T-helper 1 cell treated with Interleukin-12 subunit alpha and Interleukin-12 subunit beta and Interleukin-4 antibody, amounts not matched to agents 30 μg/mL and 1 μg/mL, for 36 hours (primary cell): ENCODE results near the gene LCK.
"Not testable (repeated sequence)": the region's sequence is repeated elsewhere in the genome, so short reads cannot be mapped to it uniquely, and the experiment has no call there.

Source experiments
- H3K27ac Mint-ChIP-seq: one replicate; pipeline ENCODE4 v1.8.0; 2021; ENCODE audit warnings: mild to moderate bottlenecking, mixed read lengths
- H3K27me3 Mint-ChIP-seq: one replicate; pipeline ENCODE4 v1.8.0; 2021; ENCODE audit warnings: low read depth, mixed read lengths
- H3K36me3 Mint-ChIP-seq: one replicate; pipeline ENCODE4 v1.8.0; 2021; ENCODE audit warnings: low read depth, mixed read lengths
- H3K4me1 Mint-ChIP-seq: one replicate; pipeline ENCODE4 v1.8.0; 2021; ENCODE audit warnings: low read depth, mixed read lengths
- H3K4me3 Mint-ChIP-seq: one replicate; pipeline ENCODE4 v1.8.0; 2021; ENCODE audit warnings: mild to moderate bottlenecking, moderate library complexity, mixed read lengths
- H3K9me3 Mint-ChIP-seq: one replicate; pipeline ENCODE4 v1.8.0; 2021; ENCODE audit warnings: mixed read lengths

Gene LCK

DNA sequence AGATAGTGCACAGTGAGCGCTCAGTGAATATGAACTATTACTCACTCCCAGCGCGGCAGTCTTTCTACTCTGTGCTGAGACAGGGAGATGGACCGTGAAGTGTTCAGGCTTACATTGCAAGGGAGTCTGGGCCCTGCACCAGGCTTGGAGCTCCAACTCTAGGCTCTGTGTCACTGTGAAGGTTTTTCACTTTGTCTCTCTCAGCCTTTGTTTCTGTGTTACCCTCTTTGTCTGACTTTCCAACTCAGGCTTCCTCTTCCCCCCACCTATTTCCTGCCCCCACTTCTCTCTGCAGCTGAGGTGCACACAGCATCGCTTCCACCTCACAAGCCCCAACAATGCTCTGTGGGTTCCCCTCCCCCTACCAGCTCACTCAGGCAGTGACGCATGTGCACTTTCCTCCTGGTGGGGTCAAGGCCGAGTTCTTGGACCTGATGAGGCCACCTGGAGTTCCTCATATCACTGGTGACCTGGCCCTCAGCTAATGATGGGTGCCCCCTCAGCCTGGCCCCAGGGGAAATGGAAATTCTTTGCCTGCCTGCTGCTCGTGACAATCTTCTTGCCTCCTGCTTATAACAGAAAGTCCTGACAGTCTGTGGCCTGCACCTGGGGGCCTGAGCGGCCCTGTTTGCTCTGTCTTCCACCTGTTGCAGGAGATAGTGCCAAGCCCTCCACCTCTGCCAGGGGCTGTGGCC lies 1.1 kb upstream of the LCK start:
- peaks cover 49% of the 10 kb centered on the region for H3K4me1 Mint-ChIP-seq
- peaks cover 21% of the 10 kb centered on the region for H3K36me3 Mint-ChIP-seq
- H3K4me3 Mint-ChIP-seq, result peak overlapping the region; percentile 99

GRCh38 chr1:32255072-32256071 lies 4.3 kb downstream of the LCK start:
- peaks cover 41% of the 10 kb centered on the region for H3K36me3 Mint-ChIP-seq

More for the DNA sequence above, 1.1 kb upstream of the LCK start:
- Mint-ChIP-seq H3K27me3 (no peaks in the 10 kb centered on the region), H3K27ac (peak overlapping the region; percentile 98), H3K9me3 (no peaks in the 10 kb centered on the region)

GRCh38 chr1:32256473-32257226 lies 5.6 kb downstream of the LCK start:
- H3K36me3 Mint-ChIP-seq, result peaks cover 44% of the 10 kb centered on the region
- H3K9me3 Mint-ChIP-seq, result no peaks in the 10 kb centered on the region
- peak overlapping the region; percentile 95 for H3K27ac Mint-ChIP-seq
- no peaks in the 10 kb centered on the region for H3K27me3 Mint-ChIP-seq
- H3K4me3 Mint-ChIP-seq, result peak overlapping the region; percentile 86
- peaks cover 38% of the 10 kb centered on the region for H3K4me1 Mint-ChIP-seq

More at GRCh38 chr1:32255072-32256071, 4.3 kb downstream of the LCK start:
- Mint-ChIP-seq H3K4me1 (peaks cover 41% of the 10 kb centered on the region), H3K9me3 (no peaks in the 10 kb centered on the region), H3K27ac (peak overlapping the region; percentile 86), H3K27me3 (no peaks in the 10 kb centered on the region), H3K4me3 (peak overlapping the region; percentile 85)

DNA sequence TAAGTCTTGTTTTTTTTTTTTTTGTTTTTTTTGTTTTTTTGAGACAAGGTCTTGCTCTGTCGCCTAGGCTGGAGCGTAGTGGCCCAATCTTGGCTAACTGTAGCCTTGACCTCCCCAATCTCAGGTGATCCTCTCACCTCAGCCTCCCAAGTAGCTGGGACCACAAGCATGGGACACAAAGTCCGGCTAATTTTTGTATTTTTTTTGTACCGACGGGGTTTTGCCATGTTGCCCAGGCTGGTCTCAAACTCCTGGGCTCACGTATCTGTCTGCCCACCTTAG lies 6.1 kb downstream of the LCK start:
- peaks cover 35% of the 10 kb centered on the region for H3K4me1 Mint-ChIP-seq
- H3K27ac Mint-ChIP-seq, result peak overlapping the region; percentile 95
- peaks cover 40% of the 10 kb centered on the region for H3K36me3 Mint-ChIP-seq
- peak overlapping the region; percentile 86 for H3K4me3 Mint-ChIP-seq
- no peaks in the 10 kb centered on the region for H3K9me3 Mint-ChIP-seq
- no peaks in the 10 kb centered on the region for H3K27me3 Mint-ChIP-seq

GRCh38 chr1:32263236-32263593 lies 12.2 kb downstream of the LCK start:
- peaks cover 22% of the 10 kb centered on the region for H3K36me3 Mint-ChIP-seq
- H3K9me3 Mint-ChIP-seq, H3K27ac Mint-ChIP-seq, H3K27me3 Mint-ChIP-seq, H3K4me3 Mint-ChIP-seq: not testable (repeated sequence)
- H3K4me1 Mint-ChIP-seq, result peaks cover 37% of the 10 kb centered on the region

DNA sequence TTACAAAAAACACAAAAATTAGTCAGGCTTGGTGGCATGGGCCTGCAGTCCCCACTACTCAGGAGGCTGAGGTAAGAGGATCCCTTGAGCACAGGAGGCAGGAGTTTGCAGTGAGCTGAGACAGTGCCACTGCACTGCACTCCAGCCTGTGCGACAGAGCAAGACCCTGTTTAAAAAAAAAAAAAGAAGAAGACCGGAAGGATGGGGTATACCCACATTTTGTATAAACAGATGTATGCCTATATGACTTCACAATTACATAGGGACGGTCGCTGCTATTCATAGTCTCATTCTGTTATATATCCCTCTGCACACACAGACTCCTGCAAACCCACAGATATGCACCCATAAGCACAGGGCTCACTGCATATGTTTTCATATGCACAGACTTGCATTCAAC lies 12.7 kb downstream of the LCK start:
- Mint-ChIP-seq H3K36me3 (peaks cover 22% of the 10 kb centered on the region), H3K4me3 (peak overlapping the region; percentile 73), H3K4me1 (peaks cover 37% of the 10 kb centered on the region), H3K9me3 (no peaks in the 10 kb centered on the region), H3K27me3 (no peaks in the 10 kb centered on the region), H3K27ac (peak overlapping the region; percentile 88)

DNA sequence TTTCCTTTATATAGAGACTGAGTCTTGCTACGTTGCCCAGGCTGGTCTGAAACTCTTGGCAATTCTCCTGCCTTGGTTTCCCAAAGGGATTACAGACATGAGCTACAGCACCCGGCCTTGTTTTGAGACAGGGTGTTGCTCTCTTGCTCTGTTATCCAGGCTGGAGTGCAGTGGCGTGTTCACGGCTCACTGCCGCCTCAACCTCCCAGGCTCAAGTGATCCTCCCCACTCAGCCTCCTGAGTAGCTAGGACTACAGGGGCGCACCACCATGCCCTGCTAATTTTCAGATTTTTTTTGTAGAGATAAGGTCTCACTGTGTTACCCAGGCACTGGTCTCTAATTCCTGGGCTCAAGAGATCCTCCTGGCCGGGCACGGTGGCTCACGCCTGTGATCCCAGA lies 14.8 kb downstream of the LCK start:
- Mint-ChIP-seq H3K27me3 (no peaks in the 10 kb centered on the region), H3K4me3 (peak overlapping the region; percentile 29), H3K4me1 (peaks cover 32% of the 10 kb centered on the region), H3K27ac (peak overlapping the region; percentile 86), H3K9me3 (no peaks in the 10 kb centered on the region), H3K36me3 (peaks cover 20% of the 10 kb centered on the region)

GRCh38 chr1:32266921-32267591 lies 16.0 kb downstream of the LCK start:
- Mint-ChIP-seq H3K9me3 (no peaks in the 10 kb centered on the region), H3K27ac (peak overlapping the region; percentile 98), H3K4me3 (peak overlapping the region; percentile 86), H3K4me1 (peaks cover 39% of the 10 kb centered on the region), H3K27me3 (no peaks in the 10 kb centered on the region), H3K36me3 (peaks cover 27% of the 10 kb centered on the region)

DNA sequence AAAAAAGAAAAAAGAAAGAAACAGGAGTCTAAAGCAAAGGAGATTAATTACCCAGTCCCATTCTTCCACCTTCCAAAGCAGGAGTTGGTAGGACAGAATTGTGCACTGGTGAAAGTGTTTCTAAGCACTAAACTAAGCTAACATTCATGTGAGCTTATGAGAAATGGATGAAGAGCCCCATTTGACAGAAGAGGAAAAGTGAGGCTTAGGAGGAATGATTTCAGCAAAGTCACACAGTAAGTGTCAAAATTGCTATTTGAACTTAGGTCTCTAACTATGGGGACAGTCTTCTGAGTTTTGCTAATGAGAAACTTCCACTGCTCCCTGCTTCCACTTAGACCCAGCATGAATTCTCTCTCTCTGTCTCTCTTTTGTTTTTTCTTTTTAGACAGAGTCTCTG lies 18.7 kb downstream of the LCK start:
- H3K27ac Mint-ChIP-seq, result peak overlapping the region; percentile 55
- H3K4me1 Mint-ChIP-seq, result peaks cover 50% of the 10 kb centered on the region
- H3K27me3 Mint-ChIP-seq, result no peaks in the 10 kb centered on the region
- no peak overlapping the region for H3K4me3 Mint-ChIP-seq
- peaks cover 42% of the 10 kb centered on the region for H3K36me3 Mint-ChIP-seq
- H3K9me3 Mint-ChIP-seq, result no peaks in the 10 kb centered on the region

DNA sequence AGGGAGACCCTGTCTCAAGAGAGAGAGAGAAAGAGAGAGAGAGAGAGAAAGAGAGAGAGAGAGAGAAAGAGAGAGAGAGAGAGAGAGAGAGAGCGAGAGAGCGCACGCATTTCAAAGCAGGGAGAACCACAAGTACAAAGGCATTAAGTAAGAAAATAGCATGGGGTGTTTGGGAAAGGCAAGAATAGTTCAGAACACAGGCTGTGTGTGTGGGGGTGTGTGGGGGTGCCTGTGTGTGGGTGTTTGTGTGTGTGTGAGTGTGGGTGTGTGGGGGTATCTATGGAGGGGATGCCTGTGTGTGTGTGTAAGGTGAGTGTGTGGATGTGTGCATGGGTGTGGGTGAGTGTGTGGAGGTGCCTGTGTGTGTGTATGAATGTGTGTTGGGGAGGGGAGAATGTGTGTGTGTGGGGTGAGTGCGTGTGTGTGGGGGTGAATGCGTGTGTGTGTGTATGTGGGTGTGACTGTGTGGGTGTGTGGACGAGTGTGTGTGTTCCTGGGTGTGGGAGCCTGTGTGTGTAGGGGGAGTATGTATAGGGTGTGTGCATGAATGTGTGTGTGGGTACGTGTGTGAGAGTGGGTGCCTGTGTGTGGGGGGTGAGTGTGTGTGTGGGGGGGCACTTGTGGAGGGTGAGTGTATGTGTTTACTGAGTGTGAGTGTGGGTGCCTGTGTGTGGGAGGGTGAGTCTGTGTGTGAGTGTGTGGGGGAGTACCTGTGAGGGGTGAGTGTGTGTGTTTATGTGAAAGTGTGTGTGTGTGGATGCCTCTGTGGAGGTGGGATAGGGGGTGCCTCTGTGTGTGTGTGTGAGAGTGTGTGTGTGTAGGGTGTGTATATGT lies 21.7 kb downstream of the LCK start:
- peak overlapping the region; percentile 86 for H3K27ac Mint-ChIP-seq
- no peaks in the 10 kb centered on the region for H3K9me3 Mint-ChIP-seq
- peak overlapping the region; percentile 58 for H3K4me3 Mint-ChIP-seq
- H3K4me1 Mint-ChIP-seq, result peaks cover 44% of the 10 kb centered on the region
- no peaks in the 10 kb centered on the region for H3K27me3 Mint-ChIP-seq
- H3K36me3 Mint-ChIP-seq, result peaks cover 47% of the 10 kb centered on the region

- peak overlapping the region; percentile 58 for H3K4me3 Mint-ChIP-seq
- H3K27ac Mint-ChIP-seq, result peak overlapping the region; percentile 86
- H3K36me3 Mint-ChIP-seq, result peaks cover 50% of the 10 kb centered on the region
- H3K4me1 Mint-ChIP-seq, result peaks cover 46% of the 10 kb centered on the region
- no peaks in the 10 kb centered on the region for H3K27me3 Mint-ChIP-seq
- H3K9me3 Mint-ChIP-seq, result no peaks in the 10 kb centered on the region
Measured at GRCh38 chr1:32273391-32274208, 22.5 kb downstream of the LCK start.

DNA sequence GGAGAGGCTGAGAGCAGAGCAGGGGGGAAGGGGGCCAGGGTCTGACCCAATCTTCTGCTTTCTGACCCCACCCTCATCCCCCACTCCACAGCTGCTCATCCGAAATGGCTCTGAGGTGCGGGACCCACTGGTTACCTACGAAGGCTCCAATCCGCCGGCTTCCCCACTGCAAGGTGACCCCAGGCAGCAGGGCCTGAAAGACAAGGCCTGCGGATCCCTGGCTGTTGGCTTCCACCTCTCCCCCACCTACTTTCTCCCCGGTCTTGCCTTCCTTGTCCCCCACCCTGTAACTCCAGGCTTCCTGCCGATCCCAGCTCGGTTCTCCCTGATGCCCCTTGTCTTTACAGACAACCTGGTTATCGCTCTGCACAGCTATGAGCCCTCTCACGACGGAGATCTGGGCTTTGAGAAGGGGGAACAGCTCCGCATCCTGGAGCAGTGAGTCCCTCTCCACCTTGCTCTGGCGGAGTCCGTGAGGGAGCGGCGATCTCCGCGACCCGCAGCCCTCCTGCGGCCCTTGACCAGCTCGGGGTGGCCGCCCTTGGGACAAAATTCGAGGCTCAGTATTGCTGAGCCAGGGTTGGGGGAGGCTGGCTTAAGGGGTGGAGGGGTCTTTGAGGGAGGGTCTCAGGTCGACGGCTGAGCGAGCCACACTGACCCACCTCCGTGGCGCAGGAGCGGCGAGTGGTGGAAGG lies 23.7 kb downstream of the LCK start:
- Mint-ChIP-seq H3K9me3 (no peaks in the 10 kb centered on the region), H3K36me3 (peaks cover 58% of the 10 kb centered on the region), H3K4me3 (no peak overlapping the region), H3K27ac (peak overlapping the region; percentile 86), H3K27me3 (no peaks in the 10 kb centered on the region), H3K4me1 (peaks cover 47% of the 10 kb centered on the region)
